HepG2 (cell line): ENCODE results near the gene NTN4. TPM values are rescaled to one million over a fixed set of nuclear protein-coding genes. Genes with fewer than 3 reads are reported as not detected.

Source experiments
- ATAC-seq: fragments of 200-7000 bp; cut with Tn5 transposase; 3 replicates; pipeline ENCODE4 v1.9.1; 2020; ENCODE audit warnings: mild to moderate bottlenecking, moderate library complexity
- BruUV-seq: library from RNA; stranded (reverse); fragments of 400-500 nt; replicated peaks from 2 replicates; lab custom pipeline; 2021; lab: Mats Ljungman, UMichigan
- CTCF ChIA-PET: fragments of 300-600 bp; formaldehyde crosslinking; extraction: SDS; loops from one replicate; lab custom pipeline; 2021; ENCODE audit warnings: low total read pairs, inconsistent platforms, low intra/inter-chr PET ratio; lab: Yijun Ruan, JAX
- POLR2A ChIA-PET: fragments of 350-600 bp; sonication (Branson Sonifier 250); formaldehyde crosslinking; loops from one replicate; lab custom pipeline; 2020; ENCODE audit warnings: antibody characterized with exemption, inconsistent platforms; lab: Yijun Ruan, JAX
- DNase-seq: peaks from one replicate; pipeline ENCODE4 v3.0.0-alpha.2; 2015; ENCODE audit warnings: low spot score
- FAIRE-seq: peaks from 3 replicates; lab custom pipeline; 2011; peaks lifted over from hg19 to GRCh38; lab: Jason Lieb, UNC
- H2AFZ ChIP-seq: one replicate; pipeline ENCODE4 v1.6.1; 2011; ENCODE audit warnings: low read length, inconsistent platforms
- H3K27ac ChIP-seq: fragments of 300-600 bp; 3 replicates; pipeline ENCODE4 v1.8.0; 2011; ENCODE audit warnings: mixed run types, mild to moderate bottlenecking, mixed read lengths, low read length, inconsistent platforms; ENCODE audit not compliant: insufficient read depth; ENCODE audit errors: extremely low read length
- H3K27me3 ChIP-seq, 2 experiments: fragments of 200-600 bp in 1 of 2; 2 replicates in 1 of 2; 3 replicates in 1 of 2; pipeline versions ENCODE4 v1.6.0 to v1.8.0; 2011; ENCODE audit warnings: low read length in 2 of 2, mild to moderate bottlenecking in 2 of 2, moderate library complexity in 2 of 2, inconsistent platforms in 1 of 2; ENCODE audit not compliant: insufficient read depth in 2 of 2, control insufficient read depth in 1 of 2
- H3K36me3 ChIP-seq, 2 experiments: fragments of 200-600 bp in 1 of 2; replicated peaks in 1 of 2; 2 replicates in 1 of 2; 3 replicates in 1 of 2; pipeline versions ENCODE4 v1.5.1 to v1.8.0; 2011; ENCODE audit warnings: low read length in 2 of 2, inconsistent platforms in 1 of 2; ENCODE audit not compliant: insufficient read depth in 2 of 2, control insufficient read depth in 1 of 2
- H3K4me1 ChIP-seq: 2 replicates; pipeline ENCODE4 v1.5.1; 2012; ENCODE audit warnings: low read length, inconsistent platforms; ENCODE audit not compliant: insufficient read depth
- H3K4me2 ChIP-seq: 2 replicates; pipeline ENCODE4 v1.6.0; 2011; ENCODE audit warnings: low read depth, low read length, inconsistent platforms
- H3K4me3 ChIP-seq, 3 experiments: fragments of 200-600 bp in 1 of 3; sonication (generic), shearing (Covaris generic) in 1 of 3; replicated peaks in 1 of 3; 2 replicates each; pipeline ENCODE4 v1.5.1; 2011 to 2016; ENCODE audit warnings: low read length in 3 of 3, inconsistent platforms in 2 of 3, low read depth in 2 of 3, mild to moderate bottlenecking in 2 of 3, control low read depth in 1 of 3, mixed read lengths in 1 of 3; ENCODE audit not compliant: insufficient read depth in 1 of 3
- H3K79me2 ChIP-seq: one replicate; pipeline ENCODE4 v1.6.1; 2011; ENCODE audit warnings: low read length, inconsistent platforms; ENCODE audit not compliant: insufficient read depth
- H3K9ac ChIP-seq: 2 replicates; pipeline ENCODE4 v1.6.0; 2011; ENCODE audit warnings: mild to moderate bottlenecking, low read depth, low read length, inconsistent platforms; ENCODE audit not compliant: insufficient read depth
- H3K9me3 ChIP-seq: 2 replicates; pipeline ENCODE4 v1.5.1; 2012; ENCODE audit warnings: mild to moderate bottlenecking, low read length
- H4K20me1 ChIP-seq: 2 replicates; pipeline ENCODE4 v1.6.0; 2011; ENCODE audit warnings: inconsistent platforms, mild to moderate bottlenecking, low read length, moderate library complexity; ENCODE audit not compliant: insufficient read depth
- KMT2B ChIP-seq: IDR thresholded peaks from 2 replicates; pipeline ENCODE4 v1.6.1; 2016; ENCODE audit warnings: missing genetic modification reagents, missing compliant biosample characterization
- NCOA2 ChIP-seq: sonication (generic); formaldehyde crosslinking; IDR thresholded peaks from 2 replicates; pipeline ENCODE4 v1.8.0; 2022; ENCODE audit warnings: inconsistent platforms
- SAFB2 ChIP-seq: sonication (generic); formaldehyde crosslinking; IDR thresholded peaks from 2 replicates; pipeline ENCODE4 v1.5.1; 2020; ENCODE audit warnings: missing genetic modification reagents, low read depth, mild to moderate bottlenecking, borderline replicate concordance
- SMYD3 ChIP-seq: sonication (generic); formaldehyde crosslinking; IDR thresholded peaks from 2 replicates; pipeline ENCODE4 v1.8.1; 2023; ENCODE audit warnings: mild to moderate bottlenecking, missing genetic modification reagents
- SOX13 ChIP-seq, 3 experiments: fragments of 450-650 bp in 1 of 3; sonication (generic) in 1 of 3; formaldehyde crosslinking in 1 of 3; IDR thresholded peaks in 2 of 3; conservative IDR thresholded peaks in 1 of 3; 2 replicates each; pipeline versions ENCODE4 v1.5.0 to v1.6.1; 2016 to 2020; ENCODE audit warnings: antibody characterized with exemption in 1 of 3, mild to moderate bottlenecking in 1 of 3, missing compliant biosample characterization in 1 of 3, missing genetic modification reagents in 1 of 3, moderate library complexity in 1 of 3
- WIZ ChIP-seq: sonication (generic); formaldehyde crosslinking; IDR thresholded peaks from 2 replicates; pipeline ENCODE4 v1.5.1; 2020; ENCODE audit warnings: mild to moderate bottlenecking, missing genetic modification reagents
- ZNF709 ChIP-seq: sonication (generic); formaldehyde crosslinking; IDR thresholded peaks from 2 replicates; pipeline ENCODE4 v1.5.0; 2020; ENCODE audit warnings: mild to moderate bottlenecking, missing genetic modification reagents
- ZZZ3 ChIP-seq: sonication (generic); formaldehyde crosslinking; IDR thresholded peaks from 2 replicates; pipeline ENCODE4 v1.4.0; 2020; ENCODE audit warnings: missing genetic modification reagents, mild to moderate bottlenecking, borderline replicate concordance
- WGBS: methylation state at CpG from one replicate; pipeline ENCODE4 v1.1.6; 2017; ENCODE audit warnings: low lambda C conversion rate; 5-methylcytosine and 5-hydroxymethylcytosine counted together
- in situ Hi-C: cut with HindIII; loops from 2 replicates; pipeline ENCODE4 v1.10.0; 2017; ENCODE audit warnings: low pct_unique_long_range_greater_than_20kb; ENCODE audit not compliant: extremely low pct_ligation_motif_present
- intact Hi-C: fragments of 100-400 bp; cut with micrococcal nuclease; formaldehyde crosslinking; loops from one replicate; pipeline ENCODE4 v1.10.0; 2022; ENCODE audit not compliant: unreplicated experiment
- polyA plus RNA-seq, 8 experiments: library from polyadenylated mRNA; depleted of rRNA in 3 of 8; stranded (reverse) in 7 of 8; unstranded in 1 of 8; fragments of >200 nt; fragmentation: Illumina TruSeq in 4 of 8; extraction: Trizol in 4 of 8; gene quantifications; 2 replicates each; pipeline versions ENCODE4 v1.2.1 to v1.2.3, GENCODE V29; 2011 to 2016; ENCODE audit warnings: low read depth in 4 of 8, missing spikeins in 1 of 8, mixed read lengths in 1 of 8; ENCODE audit not compliant: insufficient read depth in 1 of 8
- total RNA-seq, 5 experiments: library from RNA; depleted of rRNA; stranded (reverse); fragments of >200 nt; fragmentation: Illumina TruSeq; extraction: Trizol; gene quantifications; 2 replicates each; pipeline ENCODE4 v1.2.3, GENCODE V29; 2016; ENCODE audit warnings: low read depth in 1 of 5
- TF ChIP-seq, protein P1 (sequence below): sonication (generic); formaldehyde crosslinking; IDR thresholded peaks from 2 replicates; pipeline ENCODE4 v1.5.0; 2020; ENCODE audit warnings: mild to moderate bottlenecking, missing genetic modification reagents, borderline replicate concordance

The NTN4 gene
- total and polyA plus RNA-seq, 2 of the 13 experiments (the other 11 are each of a cell fraction or from before 2014, with no cell fraction given) = 7.8 to 11.5 TPM

GRCh38 chr12:95671265-95671664 lies 119.3 kb downstream of the NTN4 start (continued):
- TF ChIP-seq, protein P1, sequence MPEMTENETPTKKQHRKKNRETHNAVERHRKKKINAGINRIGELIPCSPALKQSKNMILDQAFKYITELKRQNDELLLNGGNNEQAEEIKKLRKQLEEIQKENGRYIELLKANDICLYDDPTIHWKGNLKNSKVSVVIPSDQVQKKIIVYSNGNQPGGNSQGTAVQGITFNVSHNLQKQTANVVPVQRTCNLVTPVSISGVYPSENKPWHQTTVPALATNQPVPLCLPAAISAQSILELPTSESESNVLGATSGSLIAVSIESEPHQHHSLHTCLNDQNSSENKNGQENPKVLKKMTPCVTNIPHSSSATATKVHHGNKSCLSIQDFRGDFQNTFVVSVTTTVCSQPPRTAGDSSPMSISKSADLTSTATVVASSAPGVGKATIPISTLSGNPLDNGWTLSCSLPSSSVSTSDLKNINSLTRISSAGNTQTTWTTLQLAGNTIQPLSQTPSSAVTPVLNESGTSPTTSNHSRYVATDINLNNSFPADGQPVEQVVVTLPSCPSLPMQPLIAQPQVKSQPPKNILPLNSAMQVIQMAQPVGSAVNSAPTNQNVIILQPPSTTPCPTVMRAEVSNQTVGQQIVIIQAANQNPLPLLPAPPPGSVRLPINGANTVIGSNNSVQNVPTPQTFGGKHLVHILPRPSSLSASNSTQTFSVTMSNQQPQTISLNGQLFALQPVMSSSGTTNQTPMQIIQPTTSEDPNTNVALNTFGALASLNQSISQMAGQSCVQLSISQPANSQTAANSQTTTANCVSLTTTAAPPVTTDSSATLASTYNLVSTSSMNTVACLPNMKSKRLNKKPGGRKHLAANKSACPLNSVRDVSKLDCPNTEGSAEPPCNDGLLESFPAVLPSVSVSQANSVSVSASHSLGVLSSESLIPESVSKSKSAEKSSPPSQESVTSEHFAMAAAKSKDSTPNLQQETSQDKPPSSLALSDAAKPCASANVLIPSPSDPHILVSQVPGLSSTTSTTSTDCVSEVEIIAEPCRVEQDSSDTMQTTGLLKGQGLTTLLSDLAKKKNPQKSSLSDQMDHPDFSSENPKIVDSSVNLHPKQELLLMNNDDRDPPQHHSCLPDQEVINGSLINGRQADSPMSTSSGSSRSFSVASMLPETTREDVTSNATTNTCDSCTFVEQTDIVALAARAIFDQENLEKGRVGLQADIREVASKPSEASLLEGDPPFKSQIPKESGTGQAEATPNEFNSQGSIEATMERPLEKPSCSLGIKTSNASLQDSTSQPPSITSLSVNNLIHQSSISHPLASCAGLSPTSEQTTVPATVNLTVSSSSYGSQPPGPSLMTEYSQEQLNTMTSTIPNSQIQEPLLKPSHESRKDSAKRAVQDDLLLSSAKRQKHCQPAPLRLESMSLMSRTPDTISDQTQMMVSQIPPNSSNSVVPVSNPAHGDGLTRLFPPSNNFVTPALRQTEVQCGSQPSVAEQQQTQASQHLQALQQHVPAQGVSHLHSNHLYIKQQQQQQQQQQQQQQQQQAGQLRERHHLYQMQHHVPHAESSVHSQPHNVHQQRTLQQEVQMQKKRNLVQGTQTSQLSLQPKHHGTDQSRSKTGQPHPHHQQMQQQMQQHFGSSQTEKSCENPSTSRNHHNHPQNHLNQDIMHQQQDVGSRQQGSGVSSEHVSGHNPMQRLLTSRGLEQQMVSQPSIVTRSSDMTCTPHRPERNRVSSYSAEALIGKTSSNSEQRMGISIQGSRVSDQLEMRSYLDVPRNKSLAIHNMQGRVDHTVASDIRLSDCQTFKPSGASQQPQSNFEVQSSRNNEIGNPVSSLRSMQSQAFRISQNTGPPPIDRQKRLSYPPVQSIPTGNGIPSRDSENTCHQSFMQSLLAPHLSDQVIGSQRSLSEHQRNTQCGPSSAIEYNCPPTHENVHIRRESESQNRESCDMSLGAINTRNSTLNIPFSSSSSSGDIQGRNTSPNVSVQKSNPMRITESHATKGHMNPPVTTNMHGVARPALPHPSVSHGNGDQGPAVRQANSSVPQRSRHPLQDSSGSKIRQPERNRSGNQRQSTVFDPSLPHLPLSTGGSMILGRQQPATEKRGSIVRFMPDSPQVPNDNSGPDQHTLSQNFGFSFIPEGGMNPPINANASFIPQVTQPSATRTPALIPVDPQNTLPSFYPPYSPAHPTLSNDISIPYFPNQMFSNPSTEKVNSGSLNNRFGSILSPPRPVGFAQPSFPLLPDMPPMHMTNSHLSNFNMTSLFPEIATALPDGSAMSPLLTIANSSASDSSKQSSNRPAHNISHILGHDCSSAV (CRISPR knock-in tag) = no peak
- TF ChIP-seq SMYD3 (CRISPR knock-in tag) (no peak), ZNF709 (CRISPR knock-in tag) (no peak), KMT2B (CRISPR knock-in tag) (no peak)

DNA sequence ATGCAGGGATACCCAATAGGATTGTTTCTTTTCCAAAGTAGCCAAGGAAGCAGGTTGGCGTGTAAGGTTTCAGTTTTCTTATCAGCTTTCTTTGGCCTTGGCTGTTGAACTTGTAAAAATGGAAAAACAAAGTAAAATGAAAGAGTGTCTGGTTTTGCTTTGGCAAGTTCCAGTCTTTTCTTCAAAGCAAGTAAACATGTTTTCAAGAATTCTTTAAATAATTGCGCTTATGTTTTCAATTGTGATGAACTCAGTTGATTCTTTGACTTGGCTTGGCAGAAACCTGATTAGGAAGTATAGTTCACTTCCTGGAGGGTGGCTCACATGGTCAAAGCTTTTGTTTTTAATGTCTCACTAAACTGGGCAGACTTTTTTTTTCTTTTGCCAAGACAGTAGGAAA lies 127.0 kb downstream of the NTN4 start:
- 82% methylated on average over 2 of the region's 2 CpGs for WGBS
- intact Hi-C loops (no loop called here), in situ Hi-C loops (no loop called here)
- TF ChIP-seq NCOA2 (CRISPR knock-in tag) (0 out of 2 replicates have a peak, but pooled peaks have one; percentile 19), SOX13 (IDR thresholded peaks at IDR 0.05) (no peak), SOX13 (CRISPR knock-in tag; conservative IDR thresholded peaks at IDR 0.05 in 1 of 2, IDR thresholded peaks at IDR 0.05 in 1 of 2) (peak in 1 of 2 experiments; percentile 44; a peak in 1 of 4 replicates), ZZZ3 (CRISPR knock-in tag) (no peak), WIZ (CRISPR knock-in tag) (no peak), SAFB2 (CRISPR knock-in tag) (no peak)
- Histone ChIP-seq H3K79me2 (no peaks in the 10 kb centered on the region), H3K9ac (no peak overlapping the region), H3K4me1 (peaks cover 7% of the 10 kb centered on the region; the same call in 1 of the 2 replicates), H4K20me1 (no peaks in the 10 kb centered on the region), H3K36me3 (no peaks in the 10 kb centered on the region), H3K4me2 (no peak overlapping the region), H3K27me3 (no peaks in the 10 kb centered on the region), H3K4me3 (no peak overlapping the region), H3K27ac (no peak overlapping the region), H3K9me3 (no peaks in the 10 kb centered on the region), H2AFZ (no peak overlapping the region)
- FAIRE-seq (no peak), ATAC-seq (no peak), DNase-seq (peak; percentile 23)
- CTCF ChIA-PET = no interaction called here
- BruUV-seq = no TSS peak
- POLR2A ChIA-PET = no interaction called here
